Eye (tissue), 1 donor: ENCODE results near the gene CYP24A1.

Experiments
- DNase-seq: peaks from one replicate; pipeline ENCODE4 v3.0.0-alpha.2; 2015

CYP24A1 gene

GRCh38 chr20:54201268-54201846, 27.6 kb upstream of the CYP24A1 start:
- DNase-seq, result no peak

DNA sequence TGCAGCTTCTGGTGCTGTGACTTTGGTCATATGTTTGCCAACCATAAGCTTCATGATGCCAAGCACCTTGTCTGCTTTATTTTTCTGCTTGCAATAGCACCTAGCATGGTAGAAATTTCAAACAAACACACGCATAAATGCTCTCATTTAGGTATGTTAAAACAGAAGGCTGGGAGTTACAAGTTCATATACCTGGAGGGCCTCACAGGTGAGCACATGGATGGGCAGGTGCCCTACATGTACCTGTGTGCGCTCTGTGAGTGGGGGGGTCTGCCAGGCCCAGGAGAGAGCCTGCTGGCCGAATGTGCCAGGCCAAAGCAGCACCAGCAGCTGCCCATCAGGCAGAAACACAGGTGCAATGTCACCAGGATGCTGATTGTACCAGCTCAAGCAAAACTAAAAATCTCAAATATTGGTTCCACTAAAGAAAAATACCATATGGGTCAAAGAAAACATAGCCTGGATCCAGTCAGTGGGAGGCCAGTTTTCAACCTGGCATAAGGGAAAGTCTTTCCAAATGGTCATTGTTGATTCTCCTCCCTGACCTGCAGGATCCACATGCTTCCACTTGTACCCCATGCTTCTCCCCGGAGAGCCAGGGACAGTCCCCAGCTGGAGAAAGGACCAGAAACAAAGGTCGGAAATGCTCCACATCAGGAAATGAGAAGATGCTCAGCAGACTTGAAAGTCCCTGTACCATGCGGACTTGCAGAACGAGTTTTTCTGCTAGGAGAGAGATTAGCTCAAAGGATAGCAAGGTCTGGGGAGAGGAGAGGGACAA, 26.9 kb upstream of the CYP24A1 start:
- DNase-seq, result no peak

DNA sequence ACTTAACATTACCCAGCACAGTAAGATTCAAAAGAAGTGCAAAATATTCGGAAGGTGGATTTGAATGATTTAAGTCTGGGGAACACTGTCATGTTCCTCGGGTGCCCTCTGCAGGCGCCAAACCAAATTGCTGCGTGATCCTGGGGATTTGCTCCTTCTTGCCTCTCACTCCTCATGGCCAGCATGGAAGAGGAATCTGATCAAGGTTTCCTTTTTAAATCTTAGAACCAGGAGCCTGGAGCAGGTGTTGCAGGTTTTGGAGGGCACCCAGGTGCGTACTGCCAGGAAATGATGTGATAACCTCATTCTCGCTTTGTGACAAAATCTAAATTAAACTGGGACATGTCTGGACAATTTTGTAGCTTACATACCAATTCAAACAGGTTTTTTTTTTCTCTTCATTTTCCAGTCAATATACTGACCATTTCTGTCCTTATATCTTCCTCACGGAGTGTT, 26.0 kb upstream of the CYP24A1 start:
- peak; percentile 92 for DNase-seq

GRCh38 chr20:54199283-54199682, 25.5 kb upstream of the CYP24A1 start:
- no peak for DNase-seq

DNA sequence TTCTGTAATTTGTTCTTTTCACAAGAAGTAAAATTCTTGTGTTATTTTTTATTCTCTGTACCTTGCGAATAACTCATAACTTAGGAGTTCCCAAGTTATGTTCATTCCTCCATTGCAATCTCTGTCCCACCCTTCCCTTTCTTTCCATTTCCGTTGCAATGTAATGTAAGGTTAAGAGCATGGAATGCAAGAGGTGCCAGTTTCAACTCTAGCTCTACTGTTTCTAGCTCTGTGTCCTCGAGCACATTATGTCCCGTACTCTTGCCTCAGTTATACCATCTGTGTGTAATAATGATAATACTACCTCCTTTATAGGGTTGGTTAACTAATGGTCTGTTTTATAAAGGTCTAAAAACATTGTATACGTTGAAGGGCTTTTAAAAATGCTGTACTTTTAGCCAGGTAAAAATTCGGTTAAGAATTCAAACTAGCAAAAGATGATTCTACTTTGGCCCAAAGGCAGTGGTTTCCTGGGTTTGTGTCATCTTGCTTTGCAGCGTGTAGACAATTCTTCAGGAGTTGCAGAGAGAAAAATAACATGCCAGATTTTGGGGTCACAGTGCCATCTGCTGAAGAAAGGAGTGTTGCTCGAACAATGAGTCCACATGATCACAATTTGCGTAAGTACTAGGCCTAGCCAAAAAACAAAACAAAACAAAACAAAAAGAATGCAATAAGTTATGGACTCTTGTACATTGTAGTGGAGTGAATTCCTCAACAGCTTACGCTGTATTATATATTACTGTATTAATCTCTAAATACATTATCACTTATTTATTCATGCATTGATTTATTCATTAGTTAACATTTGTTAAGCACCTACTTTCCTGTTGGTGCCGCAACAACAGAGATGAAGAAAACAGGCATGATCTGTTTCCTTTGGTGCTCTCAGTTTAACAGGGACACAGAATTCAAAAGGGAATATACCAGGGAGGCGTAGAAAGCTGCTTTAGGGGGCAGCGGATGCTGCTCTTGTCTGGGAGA, 24.1 kb upstream of the CYP24A1 start:
- peak; percentile 47 for DNase-seq

- DNase-seq, result no peak
Observed at GRCh38 chr20:54195483-54196472, 22.0 kb upstream of the CYP24A1 start.

- no peak for DNase-seq
Observed at GRCh38 chr20:54194724-54195438, 21.1 kb upstream of the CYP24A1 start.

- DNase-seq, result no peak
Observed at GRCh38 chr20:54193817-54194216, 20.0 kb upstream of the CYP24A1 start.

DNA sequence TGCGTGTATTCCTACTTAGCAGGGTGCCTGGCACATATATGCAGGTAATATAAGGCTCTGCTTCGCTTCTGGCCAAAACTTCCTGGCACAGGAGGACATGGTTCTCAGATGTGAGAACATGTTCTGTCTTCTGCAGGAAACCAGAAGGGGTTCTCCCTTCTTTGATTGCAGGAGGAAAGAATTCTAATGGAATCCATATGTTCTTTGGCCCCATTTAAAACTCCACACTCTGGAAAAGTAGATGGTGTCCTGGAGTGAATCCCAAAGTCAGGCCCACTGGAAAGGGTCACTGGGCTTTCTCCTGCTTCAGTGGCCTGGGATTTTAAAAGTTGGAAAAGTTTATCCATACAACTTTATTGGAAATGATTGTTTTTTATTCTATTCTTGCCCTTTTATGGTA, 16.4 kb upstream of the CYP24A1 start:
- no peak for DNase-seq

GRCh38 chr20:54189630-54190029, 15.8 kb upstream of the CYP24A1 start:
- no peak for DNase-seq

- DNase-seq, result peak; percentile 40
Observed at GRCh38 chr20:54188132-54188849, 14.5 kb upstream of the CYP24A1 start.

GRCh38 chr20:54184904-54185626, 11.3 kb upstream of the CYP24A1 start:
- no peak for DNase-seq

DNA sequence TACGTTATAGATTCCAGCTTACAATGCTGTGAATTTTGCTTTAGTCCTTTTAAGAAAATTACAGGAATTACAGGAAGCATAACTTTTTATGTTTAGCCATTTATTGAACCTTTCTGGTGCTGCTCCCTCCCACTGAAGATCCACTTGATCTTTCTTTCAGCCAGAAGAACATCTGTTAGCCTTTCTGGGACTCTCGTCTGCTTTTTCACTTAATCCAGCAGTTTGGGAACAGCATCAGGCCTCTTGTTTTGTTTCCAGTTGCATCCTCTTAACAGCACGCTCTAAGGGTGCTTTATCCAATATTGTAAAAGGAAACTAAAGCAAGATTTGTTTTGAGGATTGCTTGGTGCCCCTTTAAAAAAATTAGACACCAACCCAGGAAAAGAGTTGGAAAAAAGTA, 10.3 kb upstream of the CYP24A1 start:
- no peak for DNase-seq

GRCh38 chr20:54180931-54181330, 7.1 kb upstream of the CYP24A1 start:
- DNase-seq, result no peak

DNA sequence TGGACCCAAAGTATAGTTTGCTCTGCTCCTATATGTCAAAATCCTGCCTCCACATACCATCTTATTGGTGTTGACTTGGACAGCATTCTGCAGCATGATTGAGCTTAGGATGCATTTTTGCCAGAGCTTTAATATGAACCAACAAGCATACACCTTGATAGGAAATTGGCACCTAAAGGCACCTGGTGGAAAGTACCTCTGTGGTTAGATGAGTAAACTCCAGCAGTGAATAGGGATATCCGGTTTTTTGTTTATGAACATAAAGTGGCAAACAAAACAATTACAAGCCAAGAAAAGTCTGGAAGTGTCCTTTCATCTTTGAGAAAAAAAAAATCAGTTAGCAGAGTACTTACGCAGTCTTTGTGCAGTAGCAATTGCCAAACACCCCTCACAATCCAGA, 6.2 kb upstream of the CYP24A1 start:
- DNase-seq, result no peak

DNA sequence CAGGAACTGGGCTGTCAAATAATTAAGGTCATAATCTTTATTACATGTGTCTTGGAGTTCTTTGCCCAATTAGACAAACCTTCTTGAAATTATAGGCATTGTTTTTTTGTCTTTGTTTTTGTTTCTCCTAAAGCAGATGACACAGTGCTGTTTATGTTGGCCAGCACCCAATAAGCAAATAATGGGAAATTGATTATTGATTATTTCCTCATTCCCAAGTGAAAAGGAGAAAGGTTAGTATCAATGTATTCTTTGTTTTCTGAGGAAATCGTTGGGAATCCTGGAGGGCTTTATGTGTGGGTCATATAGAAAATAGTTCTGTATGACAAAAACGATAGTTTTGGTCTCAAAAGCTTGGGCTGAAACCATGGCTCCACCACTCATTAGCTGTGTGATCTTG, 4.5 kb upstream of the CYP24A1 start:
- no peak for DNase-seq

DNA sequence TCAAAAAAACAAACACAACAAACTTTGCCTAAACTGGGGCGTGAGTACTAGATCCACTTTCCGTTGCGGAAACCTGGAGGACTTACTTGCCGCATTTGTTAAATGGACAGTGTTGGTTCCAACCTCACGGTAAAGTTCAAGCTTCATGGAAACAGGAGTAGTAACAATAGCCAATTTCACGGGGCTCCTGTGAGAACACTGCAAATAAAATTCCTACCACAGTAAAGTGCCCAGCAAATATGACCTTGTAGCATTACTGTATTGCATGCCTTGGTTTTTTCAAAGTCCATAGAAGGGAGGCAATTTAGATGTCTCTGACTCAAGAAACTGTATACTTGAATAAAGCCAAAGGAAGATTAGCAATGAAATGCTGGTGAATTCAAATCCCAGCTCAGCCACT, 3.6 kb upstream of the CYP24A1 start:
- no peak for DNase-seq

DNA sequence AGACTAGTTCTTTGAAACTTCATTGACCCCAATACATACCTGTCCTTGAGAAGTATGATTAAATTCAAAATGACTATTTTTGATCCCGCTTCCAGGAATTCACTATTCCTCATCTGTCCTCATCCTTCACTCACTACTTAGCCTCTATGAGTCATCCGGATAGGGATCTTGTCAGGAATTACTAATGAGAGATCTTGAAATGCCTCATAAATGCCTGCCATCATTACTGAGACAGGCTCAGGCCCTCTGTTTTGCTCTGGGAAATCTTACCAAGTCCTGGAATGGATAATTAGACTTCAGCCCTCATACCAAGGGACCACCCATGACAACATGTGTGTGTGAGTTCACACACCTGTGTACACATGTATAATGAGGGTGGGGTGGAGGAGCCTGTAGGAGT, 2.8 kb upstream of the CYP24A1 start:
- DNase-seq, result no peak

GRCh38 chr20:54174457-54175175, 830 bp upstream of the CYP24A1 start:
- DNase-seq, result peak; percentile 29
